DMS114 treated with DMSO at 0.1 percent for 48 hours (cell line): ENCODE data around the gene RNASE8.

Source experiments
- DNase-seq: peaks from one replicate; lab custom pipeline; 2025; ENCODE audit not compliant: unreplicated experiment; lab: John Stamatoyannopoulos, UW

The RNASE8 gene

GRCh38 chr14:21071225-21072030 is 13.8 kb downstream of the RNASE8 start:
- DNase-seq = no peak

GRCh38 chr14:21072031-21072473 is 14.4 kb downstream of the RNASE8 start:
- DNase-seq = no peak

GRCh38 chr14:21072781-21073339 is 15.2 kb downstream of the RNASE8 start:
- DNase-seq = no peak

GRCh38 chr14:21073921-21074320 is 16.3 kb downstream of the RNASE8 start:
- no peak for DNase-seq

GRCh38 chr14:21074398-21075272 is 17.0 kb downstream of the RNASE8 start:
- DNase-seq = no peak

GRCh38 chr14:21075719-21076437 is 18.3 kb downstream of the RNASE8 start:
- no peak for DNase-seq

GRCh38 chr14:21077672-21078071 is 20.1 kb downstream of the RNASE8 start:
- no peak for DNase-seq

- no peak for DNase-seq
Measured at GRCh38 chr14:21078287-21078686, 20.7 kb downstream of the RNASE8 start.

GRCh38 chr14:21078726-21079125 is 21.1 kb downstream of the RNASE8 start:
- DNase-seq = no peak

GRCh38 chr14:21081521-21082142 is 24.0 kb downstream of the RNASE8 start:
- DNase-seq = no peak

GRCh38 chr14:21083565-21084325 is 26.1 kb downstream of the RNASE8 start:
- no peak for DNase-seq

- DNase-seq = no peak
Measured at GRCh38 chr14:21084396-21084795, 26.8 kb downstream of the RNASE8 start.

- no peak for DNase-seq
Measured at GRCh38 chr14:21084998-21085853, 27.6 kb downstream of the RNASE8 start.

- DNase-seq = no peak
Measured at GRCh38 chr14:21086908-21087293, 29.3 kb downstream of the RNASE8 start.

GRCh38 chr14:21087294-21088091 is 29.9 kb downstream of the RNASE8 start:
- no peak for DNase-seq

GRCh38 chr14:21088687-21089086 is 31.1 kb downstream of the RNASE8 start:
- no peak for DNase-seq

GRCh38 chr14:21089271-21089670 is 31.6 kb downstream of the RNASE8 start:
- no peak for DNase-seq

- no peak for DNase-seq
Measured at GRCh38 chr14:21089877-21090193, 32.2 kb downstream of the RNASE8 start.
